CD4-positive, alpha-beta memory T cell (primary cell): ENCODE results near the gene FAAP100. TPM values are rescaled to one million over a fixed set of nuclear protein-coding genes. Genes with fewer than 3 reads are reported as not detected.
"Not testable (repeated sequence)": the region's sequence is repeated elsewhere in the genome, so short reads cannot be mapped to it uniquely, and the experiment has no call there.

Source experiments
- CTCF ChIA-PET: fragments of 350-600 bp; sonication (Branson Sonifier 250); formaldehyde crosslinking; loops from one replicate; lab custom pipeline; 2021; ENCODE audit warnings: inconsistent platforms; ENCODE audit not compliant: partially characterized antibody; lab: Charles Lee
- POLR2A ChIA-PET: fragments of 350-600 bp; sonication (Branson Sonifier 250); formaldehyde crosslinking; loops from one replicate; lab custom pipeline; 2021; ENCODE audit not compliant: partially characterized antibody; lab: Charles Lee
- DNase-seq, 5 donors: peaks; one replicate each; pipeline versions ENCODE4 v3.0.0 to v3.0.0-alpha.2; 2020 to 2022; ENCODE audit warnings: mixed read lengths in 1 of 5
- H3K27ac ChIP-seq: one replicate; pipeline ENCODE4 v1.7.0; 2013; ENCODE audit warnings: low read depth, low read length
- H3K27me3 ChIP-seq: 2 replicates; pipeline ENCODE4 v1.7.0; 2013; ENCODE audit warnings: mild to moderate bottlenecking, low read length, moderate library complexity; ENCODE audit not compliant: insufficient read depth
- H3K36me3 ChIP-seq: 2 replicates; pipeline ENCODE4 v1.7.0; 2013; ENCODE audit warnings: mild to moderate bottlenecking, low read length, moderate library complexity; ENCODE audit not compliant: insufficient read depth
- H3K4me1 ChIP-seq: 2 replicates; pipeline ENCODE4 v1.7.0; 2013; ENCODE audit warnings: mild to moderate bottlenecking, low read length, moderate library complexity; ENCODE audit not compliant: insufficient read depth
- H3K4me3 ChIP-seq, 2 donors: one replicate each; pipeline ENCODE4 v1.7.0; 2013; ENCODE audit warnings: low read length in 2 of 2, mild to moderate bottlenecking in 1 of 2
- H3K9me3 ChIP-seq, 2 donors: one replicate each; pipeline ENCODE4 v1.7.0; 2013; ENCODE audit warnings: low read length in 2 of 2, control low read depth in 1 of 2; ENCODE audit not compliant: control insufficient read depth in 1 of 2
- H3K27ac Mint-ChIP-seq, 7 donors: one replicate each; pipeline ENCODE4 v1.8.0; 2020 to 2021; ENCODE audit warnings: mixed read lengths in 7 of 7, mild to moderate bottlenecking in 6 of 7, inconsistent platforms in 3 of 7, moderate library complexity in 3 of 7
- H3K27me3 Mint-ChIP-seq, 2 donors: one replicate each; pipeline ENCODE4 v1.8.0; 2020 to 2021; ENCODE audit warnings: mixed read lengths in 2 of 2
- H3K36me3 Mint-ChIP-seq, 2 donors: one replicate each; pipeline ENCODE4 v1.8.0; 2020 to 2021; ENCODE audit warnings: mixed read lengths in 2 of 2, inconsistent platforms in 1 of 2, mild to moderate bottlenecking in 1 of 2
- H3K4me1 Mint-ChIP-seq, 4 donors: one replicate each; pipeline ENCODE4 v1.8.0; 2020 to 2021; ENCODE audit warnings: mixed read lengths in 4 of 4, mild to moderate bottlenecking in 1 of 4
- H3K4me3 Mint-ChIP-seq, 8 donors: one replicate each; pipeline ENCODE4 v1.8.0; 2020 to 2021; ENCODE audit warnings: mixed read lengths in 8 of 8, mild to moderate bottlenecking in 7 of 8, moderate library complexity in 6 of 8, inconsistent platforms in 3 of 8
- H3K9me3 Mint-ChIP-seq, 8 donors: one replicate each; pipeline ENCODE4 v1.8.0; 2020 to 2021; ENCODE audit warnings: mixed read lengths in 8 of 8, mild to moderate bottlenecking in 5 of 8, inconsistent platforms in 3 of 8, moderate library complexity in 1 of 8
- intact Hi-C: fragments of 100-400 bp; cut with micrococcal nuclease; formaldehyde crosslinking; loops from one replicate; pipeline ENCODE4 v1.15.1; 2023
- polyA plus RNA-seq, 2 donors: library from polyadenylated mRNA; unstranded; fragments of 300-500 nt; fragmentation: Illumina TruSeq; gene quantifications; one replicate each; pipeline ENCODE4 v1.2.3, GENCODE V29; 2021
- total RNA-seq, 2 experiments: library from RNA; stranded (reverse); gene quantifications; one replicate each; pipeline ENCODE4 v1.2.3, GENCODE V29; 2021

FAAP100 gene
- total and polyA plus RNA-seq, 4 experiments from 2014 or later: 8.5 to 56.0 (median 33.9) TPM

DNA sequence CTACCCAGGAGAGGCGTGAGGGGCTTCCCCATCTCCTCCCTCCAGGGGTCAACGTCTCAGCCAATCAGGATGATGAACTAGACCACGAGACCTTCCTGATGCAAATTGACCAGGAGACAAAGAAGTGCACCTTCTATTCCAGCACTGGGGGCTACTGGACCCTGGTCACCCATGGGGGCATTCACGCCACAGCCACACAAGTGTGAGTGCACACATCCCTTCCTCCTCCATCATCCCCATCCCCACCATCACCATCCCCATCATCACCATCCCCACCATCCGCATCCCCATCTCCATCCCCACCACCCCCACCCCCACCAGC is 17.2 kb downstream of the FAAP100 start:
- Mint-ChIP-seq H3K27me3 (peaks cover 10% of the 10 kb centered on the region in 2 donors), H3K9me3 (no peaks in the 10 kb centered on the region), H3K4me1 (no peaks in the 10 kb centered on the region), H3K36me3 (peaks cover 4 to 6% of the 10 kb centered on the region in 2 donors), H3K27ac (no peak overlapping the region), H3K4me3 (no peak overlapping the region)
- no peaks in the 10 kb centered on the region for H3K9me3 ChIP-seq
- ChIA-PET POLR2A (interaction anchor here (1.2 kb wide), 1 partner anchor 9 kb away, joined by 3 read pairs; no protein-coding TSS in a partner anchor), CTCF (no interaction called here)
- intact Hi-C loops: loop anchor here (5.0 kb wide), 1 partner anchor 283 kb away; no protein-coding TSS in a partner anchor
- peaks cover 3% of the 10 kb centered on the region for H3K27me3 ChIP-seq
- DNase-seq: no peak
- H3K27ac ChIP-seq: no peak overlapping the region
- H3K4me3 ChIP-seq: no peak overlapping the region
- H3K4me1 ChIP-seq: peaks cover 7% of the 10 kb centered on the region
- no peaks in the 10 kb centered on the region for H3K36me3 ChIP-seq

DNA sequence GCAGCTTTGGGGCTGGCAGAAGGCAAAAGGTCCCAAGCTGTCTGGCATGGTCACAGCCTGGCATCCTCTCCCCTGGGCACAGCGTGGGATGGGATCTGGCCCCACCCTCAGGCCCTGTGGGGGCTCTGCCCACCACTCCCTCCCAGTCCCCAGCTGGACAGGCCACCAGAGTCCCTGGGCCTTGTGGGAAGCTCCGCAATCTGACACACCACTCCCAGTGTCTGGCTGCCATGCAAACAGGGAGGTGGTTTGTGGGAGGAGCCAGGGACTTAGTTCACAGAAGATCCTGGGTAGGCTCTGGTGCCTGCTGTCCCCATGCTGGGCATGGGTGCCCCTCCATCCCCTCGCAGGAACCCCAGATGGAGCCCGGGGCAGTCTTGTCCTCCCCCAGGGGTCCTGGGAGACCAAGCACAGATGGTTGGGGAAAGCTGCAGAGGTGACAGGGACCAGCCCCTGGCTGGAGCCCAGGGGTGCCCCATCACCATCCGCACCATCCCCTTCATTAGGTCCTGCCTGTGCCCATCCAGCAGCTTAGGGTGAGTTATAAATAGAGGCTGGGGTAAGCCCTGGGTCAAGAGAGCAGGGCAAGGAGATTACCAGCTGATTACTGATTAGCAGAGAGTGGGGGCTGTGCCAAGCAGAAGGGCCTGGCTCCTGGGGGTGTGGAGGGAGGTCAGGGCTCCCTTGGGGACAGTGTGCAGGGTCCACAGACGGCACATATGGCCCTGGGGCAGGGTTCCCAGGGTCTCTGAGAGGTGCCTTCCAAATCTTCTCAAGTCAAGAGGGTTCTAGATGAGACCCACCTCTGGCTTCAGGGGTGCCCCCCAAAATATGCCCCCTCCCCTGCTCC is 17.8 kb downstream of the FAAP100 start:
- H3K9me3 ChIP-seq: no peaks in the 10 kb centered on the region
- H3K9me3 Mint-ChIP-seq: no peaks in the 10 kb centered on the region
- CTCF ChIA-PET: no interaction called here
- H3K27me3 Mint-ChIP-seq: peaks cover 10% of the 10 kb centered on the region in 2 donors
- no peak overlapping the region for H3K27ac ChIP-seq
- DNase-seq: no peak
- H3K4me3 Mint-ChIP-seq: no peak overlapping the region
- H3K4me1 ChIP-seq: peaks cover 7% of the 10 kb centered on the region
- H3K36me3 Mint-ChIP-seq: peaks cover 4% of the 10 kb centered on the region in 2 donors
- intact Hi-C loops: loop anchor here (5.0 kb wide), 1 partner anchor 282 kb away; no protein-coding TSS in a partner anchor
- H3K4me1 Mint-ChIP-seq: no peaks in the 10 kb centered on the region
- no peak overlapping the region for H3K27ac Mint-ChIP-seq
- H3K36me3 ChIP-seq: no peaks in the 10 kb centered on the region
- POLR2A ChIA-PET: interaction anchor here (1.2 kb wide), 1 partner anchor 9 kb away, joined by 3 read pairs; no protein-coding TSS in a partner anchor
- peaks cover 3% of the 10 kb centered on the region for H3K27me3 ChIP-seq
- H3K4me3 ChIP-seq: no peak overlapping the region

DNA sequence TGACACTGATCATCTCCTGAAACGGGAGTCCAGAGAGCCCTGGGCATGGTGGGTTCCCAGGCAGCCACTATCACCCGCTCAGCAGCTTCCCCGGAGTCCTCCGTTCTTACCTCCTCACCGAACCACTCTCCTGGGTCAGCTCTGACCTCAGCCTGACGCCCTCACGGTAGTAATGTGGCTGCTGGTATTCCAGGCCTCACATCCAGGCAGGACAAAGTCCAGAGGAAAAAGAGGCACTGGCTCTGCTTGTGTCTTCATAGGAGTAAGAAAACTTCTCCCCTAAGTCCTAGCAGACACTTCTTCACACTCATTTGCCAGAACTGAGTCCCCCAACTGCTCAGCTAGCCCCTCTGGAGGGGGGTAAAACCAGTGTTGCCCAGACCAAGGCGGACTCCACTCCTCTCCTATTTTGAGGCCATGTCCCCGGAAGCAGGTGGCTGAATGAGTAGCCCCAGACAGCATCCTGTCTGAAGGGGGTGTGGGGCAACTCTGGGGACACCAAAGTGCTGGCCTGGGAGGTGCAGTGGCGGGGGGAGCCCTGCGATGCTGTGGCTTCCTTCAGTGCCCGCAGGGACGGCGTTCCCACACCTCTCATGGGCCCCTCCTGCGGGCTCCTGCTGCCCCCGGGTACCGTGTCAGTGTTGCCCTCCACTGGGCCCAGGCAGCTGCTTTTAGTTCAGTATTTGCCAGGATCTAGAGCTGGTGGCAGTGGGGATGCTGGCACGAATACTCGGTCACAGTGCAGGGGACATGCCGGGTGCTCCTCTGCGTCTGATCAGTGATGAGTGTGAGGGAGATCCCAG is 18.6 kb downstream of the FAAP100 start:
- Histone ChIP-seq H3K4me1 (peaks cover 7% of the 10 kb centered on the region), H3K36me3 (no peaks in the 10 kb centered on the region), H3K27ac (no peak overlapping the region), H3K9me3 (no peaks in the 10 kb centered on the region), H3K27me3 (peaks cover 3% of the 10 kb centered on the region), H3K4me3 (no peak overlapping the region)
- no peaks in the 10 kb centered on the region for H3K9me3 Mint-ChIP-seq
- H3K4me3 Mint-ChIP-seq: no peak overlapping the region
- CTCF ChIA-PET: no interaction called here
- intact Hi-C loops: no loop called here
- no peaks in the 10 kb centered on the region for H3K4me1 Mint-ChIP-seq
- peaks cover 10% of the 10 kb centered on the region in 2 donors for H3K27me3 Mint-ChIP-seq
- POLR2A ChIA-PET: interaction anchor here (1.1 to 1.2 kb wide), 2 partner anchors 10 to 14 kb away, joined by 3 read pairs; no protein-coding TSS in a partner anchor
- H3K36me3 Mint-ChIP-seq: peaks cover 4% of the 10 kb centered on the region in 2 donors
- no peak overlapping the region for H3K27ac Mint-ChIP-seq
- DNase-seq: no peak

DNA sequence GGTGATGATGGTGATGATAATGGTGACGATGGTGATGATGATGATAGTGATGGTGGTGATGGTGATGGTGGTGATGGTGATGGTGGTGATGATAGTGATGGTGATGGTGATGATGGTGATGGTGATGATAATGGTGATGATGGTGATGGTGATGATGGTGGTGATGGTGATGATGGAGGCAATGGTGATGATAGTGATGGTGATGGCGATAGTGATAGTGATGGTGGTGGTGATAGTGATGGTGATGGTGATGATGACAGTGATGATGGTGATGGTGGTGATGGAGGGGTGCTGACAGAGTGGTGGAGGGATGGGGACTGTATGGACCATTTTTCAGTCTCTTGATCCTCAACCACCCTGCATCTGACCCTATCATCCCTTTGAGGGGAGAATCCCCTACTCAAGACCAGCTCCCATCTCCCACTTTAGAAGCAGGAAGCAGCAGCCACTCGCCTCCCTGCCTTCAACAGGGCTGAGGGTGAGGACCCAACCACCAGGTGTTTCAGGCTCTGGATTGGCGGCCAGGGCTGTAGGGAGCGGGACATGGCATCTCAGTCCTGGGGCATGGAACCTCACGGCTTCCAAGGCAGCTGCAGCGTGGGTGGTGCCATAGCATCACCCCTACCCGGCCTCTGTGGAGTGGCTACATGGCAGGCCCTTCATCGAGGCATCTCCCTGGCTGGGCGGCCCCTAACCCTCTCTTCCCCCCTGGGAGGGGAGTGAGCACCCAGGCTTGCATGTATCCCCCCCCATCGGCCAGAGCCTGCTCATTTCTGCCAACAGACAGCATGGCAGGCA is 19.5 kb downstream of the FAAP100 start:
- Mint-ChIP-seq H3K4me3 (no peak overlapping the region), H3K27me3 (peaks cover 4 to 5% of the 10 kb centered on the region in 2 donors), H3K9me3 (no peaks in the 10 kb centered on the region), H3K4me1 (no peaks in the 10 kb centered on the region), H3K27ac (no peak overlapping the region), H3K36me3 (no peaks in the 10 kb centered on the region)
- intact Hi-C loops: no loop called here
- Histone ChIP-seq H3K27ac (no peak overlapping the region), H3K36me3 (no peaks in the 10 kb centered on the region), H3K4me3 (no peak overlapping the region), H3K9me3 (no peaks in the 10 kb centered on the region), H3K4me1 (peaks cover 7% of the 10 kb centered on the region), H3K27me3 (peaks cover 3% of the 10 kb centered on the region)
- no peak for DNase-seq
- CTCF ChIA-PET: no interaction called here
- POLR2A ChIA-PET: interaction anchor here (1.1 kb wide), 1 partner anchor 13 kb away, joined by 3 read pairs; no protein-coding TSS in a partner anchor

DNA sequence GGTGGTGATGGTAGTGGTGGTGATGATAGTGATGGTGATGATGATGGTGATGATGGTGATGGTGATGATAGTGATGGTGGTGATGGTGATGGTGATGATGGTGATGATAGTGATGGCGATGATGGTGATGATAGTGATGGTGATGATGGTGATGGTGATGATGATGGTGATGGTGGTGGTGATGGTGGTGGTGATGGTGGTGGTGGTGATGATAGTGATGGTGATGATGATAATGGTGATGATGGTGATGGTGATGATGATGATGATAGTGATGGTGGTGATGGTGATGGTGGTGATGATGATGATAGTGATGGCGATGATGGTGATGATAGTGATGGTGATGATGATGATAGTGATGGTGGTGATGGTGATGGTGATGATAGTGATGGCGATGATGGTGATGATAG is 20.2 kb downstream of the FAAP100 start:
- H3K4me1 Mint-ChIP-seq, H3K27me3 ChIP-seq, H3K27ac ChIP-seq, H3K4me3 ChIP-seq, H3K4me3 Mint-ChIP-seq, intact Hi-C loops, H3K27me3 Mint-ChIP-seq, POLR2A ChIA-PET, CTCF ChIA-PET, H3K27ac Mint-ChIP-seq, H3K36me3 ChIP-seq, DNase-seq, H3K36me3 Mint-ChIP-seq, H3K4me1 ChIP-seq, H3K9me3 Mint-ChIP-seq, H3K9me3 ChIP-seq: not testable (repeated sequence)

DNA sequence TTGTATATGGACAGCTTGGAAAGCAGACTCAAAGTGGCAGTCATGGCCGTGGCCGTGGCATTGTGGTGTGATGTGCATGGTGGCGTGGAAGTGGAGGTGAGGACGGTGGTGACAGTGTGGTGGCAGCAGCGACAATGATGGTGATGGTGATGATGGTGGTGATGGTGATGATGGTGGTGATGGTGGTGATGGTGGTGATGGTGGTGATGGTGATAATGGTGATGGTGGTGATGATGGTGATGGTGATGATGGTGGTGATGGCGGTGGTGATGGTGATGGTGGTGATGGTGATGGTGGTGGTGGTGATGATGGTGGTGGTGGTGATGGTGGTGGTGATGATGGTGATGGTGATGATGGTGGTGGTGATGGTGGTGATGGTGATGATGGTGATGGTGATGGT is 21.1 kb downstream of the FAAP100 start:
- not testable (repeated sequence) for DNase-seq

DNA sequence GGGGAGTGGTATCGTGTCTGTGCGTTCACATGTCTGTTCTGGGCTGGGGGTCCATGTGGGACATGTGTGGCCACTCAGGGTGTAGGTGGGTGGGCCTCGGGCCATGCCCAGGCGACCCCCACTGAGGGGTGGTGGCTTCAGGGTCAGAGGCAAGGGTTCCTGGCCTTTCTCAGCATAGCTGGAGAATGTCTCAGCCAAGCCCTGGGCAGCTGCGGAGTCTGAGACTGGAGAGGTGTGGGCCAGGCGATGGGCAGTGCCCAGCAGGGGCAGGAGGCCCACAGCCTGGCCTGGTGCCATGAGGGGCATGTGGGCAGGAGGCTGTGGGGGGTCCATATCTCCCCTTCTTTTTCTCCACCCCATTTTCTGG is 22.7 kb downstream of the FAAP100 start:
- H3K27ac ChIP-seq: no peak overlapping the region
- Mint-ChIP-seq H3K36me3 (no peaks in the 10 kb centered on the region), H3K4me3 (no peak overlapping the region), H3K27me3 (peaks cover 4% of the 10 kb centered on the region in 2 donors), H3K4me1 (peaks cover 0 to 4% (median 0%) of the 10 kb centered on the region in 4 donors), H3K9me3 (no peaks in the 10 kb centered on the region), H3K27ac (no peak overlapping the region)
- no peak overlapping the region for H3K4me3 ChIP-seq
- intact Hi-C loops: no loop called here
- no peaks in the 10 kb centered on the region for H3K27me3 ChIP-seq
- DNase-seq: no peak
- POLR2A ChIA-PET: no interaction called here
- H3K4me1 ChIP-seq: no peaks in the 10 kb centered on the region
- CTCF ChIA-PET: no interaction called here
- no peaks in the 10 kb centered on the region for H3K9me3 ChIP-seq
- H3K36me3 ChIP-seq: no peaks in the 10 kb centered on the region

More for the DNA sequence above, 21.1 kb downstream of the FAAP100 start:
- CTCF ChIA-PET, intact Hi-C loops, POLR2A ChIA-PET, H3K4me3 ChIP-seq, H3K9me3 Mint-ChIP-seq, H3K27ac Mint-ChIP-seq, H3K27me3 Mint-ChIP-seq, H3K27ac ChIP-seq, H3K4me3 Mint-ChIP-seq, H3K27me3 ChIP-seq, H3K36me3 Mint-ChIP-seq, H3K4me1 ChIP-seq, H3K9me3 ChIP-seq, H3K4me1 Mint-ChIP-seq, H3K36me3 ChIP-seq: not testable (repeated sequence)
